Progenitor cell of endocrine pancreas (in vitro differentiated cells): ENCODE results near the gene DFFA. TPM values are rescaled to one million over a fixed set of nuclear protein-coding genes. Genes with fewer than 3 reads are reported as not detected.

Source experiments
- DNase-seq: peaks from one replicate; pipeline ENCODE4 v3.0.0; 2021; ENCODE audit warnings: low spot score; ENCODE audit not compliant: unreplicated experiment
- H3K27ac Mint-ChIP-seq: 2 replicates; pipeline ENCODE4 v1.8.0; 2021; ENCODE audit warnings: mild to moderate bottlenecking, moderate library complexity, mixed read lengths
- H3K27me3 Mint-ChIP-seq: 2 replicates; pipeline ENCODE4 v1.8.0; 2021; ENCODE audit warnings: mixed read lengths
- H3K36me3 Mint-ChIP-seq: 2 replicates; pipeline ENCODE4 v1.8.0; 2022; ENCODE audit warnings: mixed read lengths; ENCODE audit not compliant: insufficient read depth
- H3K4me1 Mint-ChIP-seq: 2 replicates; pipeline ENCODE4 v1.8.0; 2021; ENCODE audit warnings: low read depth, mixed read lengths
- H3K4me3 Mint-ChIP-seq: 2 replicates; pipeline ENCODE4 v1.8.0; 2021; ENCODE audit warnings: low read depth, mild to moderate bottlenecking, moderate library complexity, mixed read lengths
- H3K9me3 Mint-ChIP-seq: 2 replicates; pipeline ENCODE4 v1.8.0; 2021; ENCODE audit warnings: low read depth, mixed read lengths
- total RNA-seq: library from RNA; stranded (reverse); gene quantifications from 2 replicates; pipeline ENCODE4 v1.2.1, GENCODE V29; 2021
- TF ChIP-seq, protein P1 (sequence below): fragments of 200-600 bp; sonication (generic); IDR thresholded peaks from one replicate; pipeline ENCODE4 v1.5.0; 2021; ENCODE audit warnings: antibody characterized with exemption, mild to moderate bottlenecking; ENCODE audit not compliant: unreplicated experiment

The DFFA gene
- total RNA-seq, 1 donor from 2014 or later, result 47.9 TPM

- H3K4me3 Mint-ChIP-seq, result no peak overlapping the region
- no peak for DNase-seq
- TF ChIP-seq, protein P1, sequence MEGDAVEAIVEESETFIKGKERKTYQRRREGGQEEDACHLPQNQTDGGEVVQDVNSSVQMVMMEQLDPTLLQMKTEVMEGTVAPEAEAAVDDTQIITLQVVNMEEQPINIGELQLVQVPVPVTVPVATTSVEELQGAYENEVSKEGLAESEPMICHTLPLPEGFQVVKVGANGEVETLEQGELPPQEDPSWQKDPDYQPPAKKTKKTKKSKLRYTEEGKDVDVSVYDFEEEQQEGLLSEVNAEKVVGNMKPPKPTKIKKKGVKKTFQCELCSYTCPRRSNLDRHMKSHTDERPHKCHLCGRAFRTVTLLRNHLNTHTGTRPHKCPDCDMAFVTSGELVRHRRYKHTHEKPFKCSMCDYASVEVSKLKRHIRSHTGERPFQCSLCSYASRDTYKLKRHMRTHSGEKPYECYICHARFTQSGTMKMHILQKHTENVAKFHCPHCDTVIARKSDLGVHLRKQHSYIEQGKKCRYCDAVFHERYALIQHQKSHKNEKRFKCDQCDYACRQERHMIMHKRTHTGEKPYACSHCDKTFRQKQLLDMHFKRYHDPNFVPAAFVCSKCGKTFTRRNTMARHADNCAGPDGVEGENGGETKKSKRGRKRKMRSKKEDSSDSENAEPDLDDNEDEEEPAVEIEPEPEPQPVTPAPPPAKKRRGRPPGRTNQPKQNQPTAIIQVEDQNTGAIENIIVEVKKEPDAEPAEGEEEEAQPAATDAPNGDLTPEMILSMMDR, result no peak
- no peak overlapping the region for H3K27ac Mint-ChIP-seq
- no peaks in the 10 kb centered on the region for H3K27me3 Mint-ChIP-seq
- no peaks in the 10 kb centered on the region for H3K9me3 Mint-ChIP-seq
- no peaks in the 10 kb centered on the region for H3K36me3 Mint-ChIP-seq
- H3K4me1 Mint-ChIP-seq, result peaks cover 9% of the 10 kb centered on the region
These were observed 24.8 kb upstream of the DFFA start for GRCh38 chr1:10497109-10497508.

GRCh38 chr1:10495952-10496351, 23.6 kb upstream of the DFFA start:
- no peak for DNase-seq
- H3K27me3 Mint-ChIP-seq, result no peaks in the 10 kb centered on the region
- H3K36me3 Mint-ChIP-seq, result no peaks in the 10 kb centered on the region

DNA sequence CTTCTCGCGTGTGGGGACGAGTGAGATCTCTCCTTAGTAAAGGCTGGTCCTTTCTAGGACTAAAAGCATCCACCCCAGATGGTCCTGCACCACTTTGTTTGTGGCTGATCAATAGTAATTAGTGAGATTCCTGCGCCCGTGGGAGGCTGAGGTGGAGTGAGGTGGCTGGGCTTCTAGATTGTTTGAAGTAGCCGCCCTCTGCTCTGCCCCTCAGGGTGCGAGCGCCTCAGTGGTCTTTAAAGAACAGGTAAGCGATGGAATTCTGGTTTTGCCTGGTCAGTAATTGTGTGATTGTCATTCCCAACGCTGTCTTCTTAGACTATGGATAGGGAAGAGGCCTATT, 23.1 kb upstream of the DFFA start:
- Mint-ChIP-seq H3K27ac (peak overlapping the region; percentile 51), H3K4me3 (no peak overlapping the region), H3K36me3 (no peaks in the 10 kb centered on the region), H3K4me1 (peaks cover 9% of the 10 kb centered on the region), H3K9me3 (no peaks in the 10 kb centered on the region), H3K27me3 (no peaks in the 10 kb centered on the region)
- TF ChIP-seq, protein P1, result no peak
- DNase-seq, result no peak

More at GRCh38 chr1:10495952-10496351, 23.6 kb upstream of the DFFA start:
- Mint-ChIP-seq H3K4me3 (no peak overlapping the region), H3K4me1 (peaks cover 9% of the 10 kb centered on the region), H3K27ac (no peak overlapping the region), H3K9me3 (no peaks in the 10 kb centered on the region)
- TF ChIP-seq, protein P1, result no peak

- peaks cover 10% of the 10 kb centered on the region for H3K4me1 Mint-ChIP-seq
- H3K36me3 Mint-ChIP-seq, result no peaks in the 10 kb centered on the region
- peak overlapping the region; percentile 51 for H3K27ac Mint-ChIP-seq
- DNase-seq, result peak; percentile 78
- TF ChIP-seq, protein P1, result peak; percentile 93
- H3K27me3 Mint-ChIP-seq, result no peaks in the 10 kb centered on the region
- no peaks in the 10 kb centered on the region for H3K9me3 Mint-ChIP-seq
- no peak overlapping the region for H3K4me3 Mint-ChIP-seq
These were observed 22.6 kb upstream of the DFFA start for GRCh38 chr1:10494754-10495474.

- H3K4me3 Mint-ChIP-seq, result no peak overlapping the region
- peaks cover 15% of the 10 kb centered on the region for H3K4me1 Mint-ChIP-seq
These were observed 22.1 kb upstream of the DFFA start for GRCh38 chr1:10494418-10494753.

More at GRCh38 chr1:10494418-10494753, 22.1 kb upstream of the DFFA start:
- TF ChIP-seq, protein P1, result no peak
- Mint-ChIP-seq H3K27me3 (no peaks in the 10 kb centered on the region), H3K27ac (peak overlapping the region; percentile 75), H3K9me3 (no peaks in the 10 kb centered on the region), H3K36me3 (no peaks in the 10 kb centered on the region)
- DNase-seq, result no peak
